ENCODE measurements around the gene ENDOU. TPM values are rescaled to one million over a fixed set of nuclear protein-coding genes. Genes with fewer than 3 reads are reported as not detected.

The ENDOU gene
- total and polyA plus RNA-seq, 4 donors = 0.07 to 0.45 (median 0.31) TPM; not detected in 1

DNA sequence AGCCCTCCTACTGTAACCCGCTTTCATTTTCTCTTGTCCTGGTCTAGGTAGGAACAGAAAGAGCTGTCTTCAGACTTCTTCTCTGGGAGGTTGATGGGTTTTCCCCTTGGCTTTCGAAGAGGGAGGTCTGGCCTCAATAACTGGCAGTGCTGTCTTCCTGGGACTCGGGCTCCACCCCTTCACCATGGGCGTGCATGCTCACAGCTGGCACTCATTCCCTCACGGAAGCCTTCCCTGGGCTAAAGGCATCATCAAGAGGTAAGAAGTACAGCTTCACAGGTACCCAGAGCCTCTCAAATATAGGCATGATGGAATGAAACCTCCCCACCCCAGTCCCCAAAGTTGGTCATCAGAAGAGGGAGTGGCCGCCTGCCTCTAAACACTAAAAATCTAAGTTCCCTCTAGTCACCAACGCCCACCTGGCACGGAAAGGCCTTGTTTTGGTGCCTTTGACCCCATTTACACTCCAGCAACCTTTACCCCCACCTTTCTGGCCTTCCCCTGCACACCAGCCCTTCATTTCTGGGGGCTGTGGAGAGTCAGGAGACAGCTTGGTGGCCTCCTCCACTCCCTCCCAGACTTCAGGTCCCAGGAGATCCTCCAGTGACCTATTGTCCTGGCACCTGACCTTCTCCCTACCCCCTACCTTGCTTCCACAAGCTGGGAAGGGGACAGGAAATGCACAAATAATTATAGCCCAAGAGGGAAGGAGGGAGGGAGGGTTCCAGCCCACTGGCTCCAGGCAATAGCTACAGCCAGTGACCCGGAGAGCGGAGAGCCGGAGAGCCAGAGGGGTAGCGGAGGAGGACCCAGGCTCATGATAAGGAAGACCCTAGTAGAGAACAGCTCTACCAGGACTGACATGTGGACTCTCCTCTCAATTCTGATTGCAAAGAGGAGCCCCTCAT is 30.6 kb upstream of the ENDOU start:
- WGBS, 2 donors = 59 to 74% methylated on average over 12 of the region's 12 CpGs
- TF ChIP-seq CTCF (IDR thresholded peaks at IDR 0.05; ENCODE audit: control extremely low read depth, extremely low read depth) = no peak
- no peaks in the 10 kb centered on the region for H3K9me3 ChIP-seq (ENCODE audit: control insufficient read depth in 4 of 4, insufficient read depth in 3 of 4, low read length in 3 of 4)
- H3K36me3 ChIP-seq (ENCODE audit: control insufficient read depth in 4 of 4, insufficient read depth in 4 of 4, low read length in 4 of 4) = peaks cover 0 to 7% (median 0%) of the 10 kb centered on the region in 4 donors
- no peaks in the 10 kb centered on the region for H3K27me3 ChIP-seq (ENCODE audit: control insufficient read depth in 3 of 3, insufficient read depth in 3 of 3, low read length in 2 of 3)
- H3K4me1 ChIP-seq (ENCODE audit: control insufficient read depth in 5 of 5, insufficient read depth in 5 of 5, low read length in 5 of 5) = peaks cover 11 to 38% (median 23%) of the 10 kb centered on the region in 5 donors
- no peak for ATAC-seq (ENCODE audit: insufficient read depth, low FRiP score)
- no peak for DNase-seq
- no peak overlapping the region for H3K9ac ChIP-seq (ENCODE audit: insufficient read depth in 1 of 2, low read length in 2 of 2)
- H3K27ac ChIP-seq (ENCODE audit: low read depth in 1 of 2, low read length in 1 of 2) = peak overlapping the region; percentile 35 to 63
- no peak overlapping the region for H3K4me3 ChIP-seq

GRCh38 chr12:47754881-47755280 is 29.6 kb upstream of the ENDOU start:
- peak in 2 of 3 donors; percentile 50 to 73 for DNase-seq
- peaks cover 11 to 38% (median 23%) of the 10 kb centered on the region in 5 donors for H3K4me1 ChIP-seq (ENCODE audit: control insufficient read depth in 5 of 5, insufficient read depth in 5 of 5, low read length in 5 of 5)
- no peaks in the 10 kb centered on the region for H3K27me3 ChIP-seq (ENCODE audit: control insufficient read depth in 3 of 3, insufficient read depth in 3 of 3, low read length in 2 of 3)
- no peak for ATAC-seq (ENCODE audit: insufficient read depth, low FRiP score)
- WGBS, 2 donors = 47 to 74% methylated on average over 3 of the region's 3 CpGs
- H3K4me3 ChIP-seq = no peak overlapping the region
- TF ChIP-seq CTCF (IDR thresholded peaks at IDR 0.05; ENCODE audit: control extremely low read depth, extremely low read depth) = no peak
- peaks cover 0 to 11% (median 0%) of the 10 kb centered on the region in 4 donors for H3K36me3 ChIP-seq (ENCODE audit: control insufficient read depth in 4 of 4, insufficient read depth in 4 of 4, low read length in 4 of 4)
- H3K27ac ChIP-seq (ENCODE audit: low read depth in 1 of 2, low read length in 1 of 2) = peak overlapping the region; percentile 68 to 81
- no peaks in the 10 kb centered on the region for H3K9me3 ChIP-seq (ENCODE audit: control insufficient read depth in 4 of 4, insufficient read depth in 3 of 4, low read length in 3 of 4)
- no peak overlapping the region for H3K9ac ChIP-seq (ENCODE audit: insufficient read depth in 1 of 2, low read length in 2 of 2)

DNA sequence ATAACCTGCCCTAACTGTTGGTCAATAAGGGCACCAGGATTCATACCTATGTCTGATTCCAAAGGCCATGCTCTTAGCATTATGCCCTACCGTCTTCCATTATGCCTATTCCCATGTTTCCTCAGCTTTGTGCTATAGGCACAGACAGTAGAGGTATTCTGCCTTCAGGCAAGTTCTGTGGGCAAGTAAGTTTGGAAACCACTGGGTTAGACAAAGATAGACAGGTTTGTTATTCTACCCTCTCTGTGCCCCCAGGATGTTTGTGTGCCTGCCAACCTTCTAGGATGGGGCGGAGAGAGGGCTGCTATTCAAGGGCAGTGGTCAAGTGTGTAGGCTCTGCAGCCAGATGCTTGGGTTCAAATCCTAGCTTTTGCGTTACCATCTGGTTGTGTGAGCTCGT is 28.8 kb upstream of the ENDOU start:
- no peaks in the 10 kb centered on the region for H3K27me3 ChIP-seq (ENCODE audit: control insufficient read depth in 3 of 3, insufficient read depth in 3 of 3, low read length in 2 of 3)
- no peaks in the 10 kb centered on the region for H3K9me3 ChIP-seq (ENCODE audit: control insufficient read depth in 4 of 4, insufficient read depth in 3 of 4, low read length in 3 of 4)
- 85 to 91% methylated on average over 4 of the region's 4 CpGs for WGBS, 2 donors
- no peak overlapping the region for H3K4me3 ChIP-seq
- H3K4me1 ChIP-seq (ENCODE audit: control insufficient read depth in 5 of 5, insufficient read depth in 5 of 5, low read length in 5 of 5) = peaks cover 11 to 34% (median 23%) of the 10 kb centered on the region in 5 donors
- ATAC-seq (ENCODE audit: insufficient read depth, low FRiP score) (no peak), DNase-seq (no peak)
- no peak for TF ChIP-seq CTCF (IDR thresholded peaks at IDR 0.05; ENCODE audit: control extremely low read depth, extremely low read depth)
- H3K9ac ChIP-seq (ENCODE audit: insufficient read depth in 1 of 2, low read length in 2 of 2) = no peak overlapping the region
- peaks cover 0 to 13% (median 0%) of the 10 kb centered on the region in 4 donors for H3K36me3 ChIP-seq (ENCODE audit: control insufficient read depth in 4 of 4, insufficient read depth in 4 of 4, low read length in 4 of 4)
- peak overlapping the region; percentile 68 to 92 for H3K27ac ChIP-seq (ENCODE audit: low read depth in 1 of 2, low read length in 1 of 2)

Measured in lung (tissue), 12 donors.